NCI-H524 (cell line): ENCODE data around the gene MRPL12.
A peak's percentile ranks its signal among the peaks of the same experiment; 100 is the strongest.

Source experiments
- DNase-seq, 2 experiments: peaks; one replicate each; lab custom pipeline; 2025; lab: John Stamatoyannopoulos, UW

The MRPL12 gene

DNA sequence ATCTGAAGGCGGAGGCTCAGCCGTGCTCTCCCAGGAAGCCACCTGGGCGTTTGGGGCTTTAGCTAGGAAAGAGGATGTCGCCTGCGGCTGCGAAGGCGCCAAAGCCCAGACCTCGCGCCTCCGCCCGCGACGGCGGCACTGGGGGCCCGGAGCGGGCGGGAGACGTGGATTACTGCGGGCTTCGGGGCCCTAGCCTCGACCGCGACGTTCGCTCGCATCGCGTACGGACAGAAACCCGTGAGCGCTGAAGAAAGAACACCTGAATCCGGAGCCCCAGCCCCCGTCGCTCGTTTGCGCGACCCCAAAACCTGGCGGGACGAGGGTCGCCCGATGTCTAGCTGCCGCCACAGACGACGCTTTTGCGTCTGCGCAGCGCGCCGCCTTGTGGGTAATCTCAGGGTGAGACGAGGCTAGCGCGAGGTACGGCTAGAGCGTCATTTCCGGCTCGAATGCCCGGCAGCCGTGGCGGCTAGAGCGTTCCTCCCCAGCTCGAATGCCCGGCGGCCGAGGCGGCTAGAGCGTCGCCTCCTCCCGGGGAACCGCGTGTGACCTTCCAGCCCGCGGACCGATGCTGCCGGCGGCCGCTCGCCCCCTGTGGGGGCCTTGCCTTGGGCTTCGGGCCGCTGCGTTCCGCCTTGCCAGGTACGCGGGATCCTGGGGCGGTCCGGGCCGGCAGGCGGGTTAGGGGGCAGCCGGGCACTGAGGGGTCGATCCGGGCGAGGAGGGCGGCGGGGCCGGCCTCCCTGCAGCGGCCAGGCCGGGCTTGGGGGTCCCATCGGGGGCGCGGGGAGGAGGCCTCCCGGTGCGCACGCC is at the start of gene MRPL12:
TSS of gene MRPL12 (plus strand) at position 434 of the 813 bp plus-strand sequence. CDS start at position 569, 135 bp downstream.
- peak; percentile 96 to 99 for DNase-seq

DNA sequence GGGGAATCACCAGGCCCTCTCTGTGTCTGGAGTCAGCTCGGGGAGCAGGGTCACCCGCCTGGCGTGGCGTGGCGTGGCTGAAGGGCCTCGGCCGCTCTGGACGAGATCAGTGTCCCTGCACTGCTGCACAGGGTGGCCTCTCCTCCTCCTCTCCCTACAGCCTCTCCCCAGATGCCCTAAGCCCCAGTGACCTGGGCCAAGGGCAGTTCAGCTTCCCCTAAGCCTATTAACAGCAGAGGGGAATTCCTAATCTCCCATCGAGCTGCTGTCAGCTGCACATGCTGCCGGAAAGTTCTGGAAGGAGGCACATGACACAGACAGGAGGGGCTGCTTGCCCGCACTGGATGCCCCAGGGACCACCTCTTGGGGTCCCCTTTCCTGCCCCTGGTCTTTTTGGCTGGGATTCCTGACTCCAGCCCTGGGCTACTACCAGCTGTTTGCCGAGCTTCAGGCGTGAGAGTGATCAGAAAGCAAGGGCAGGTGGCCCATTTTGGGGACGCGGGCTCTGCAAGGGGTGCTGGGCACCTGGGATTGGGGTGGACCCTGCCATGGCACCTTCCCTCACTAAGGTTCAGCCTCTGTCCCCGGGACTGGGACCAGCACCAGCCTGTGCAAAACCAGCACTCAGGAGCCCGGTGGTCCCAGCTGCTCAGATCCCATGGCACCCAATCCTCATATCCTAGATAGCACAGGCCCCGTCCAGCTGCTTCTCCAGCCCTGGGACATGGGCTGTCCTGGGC is 47.6 kb upstream of the MRPL12 start:
- DNase-seq = peak; percentile 35 to 67

DNA sequence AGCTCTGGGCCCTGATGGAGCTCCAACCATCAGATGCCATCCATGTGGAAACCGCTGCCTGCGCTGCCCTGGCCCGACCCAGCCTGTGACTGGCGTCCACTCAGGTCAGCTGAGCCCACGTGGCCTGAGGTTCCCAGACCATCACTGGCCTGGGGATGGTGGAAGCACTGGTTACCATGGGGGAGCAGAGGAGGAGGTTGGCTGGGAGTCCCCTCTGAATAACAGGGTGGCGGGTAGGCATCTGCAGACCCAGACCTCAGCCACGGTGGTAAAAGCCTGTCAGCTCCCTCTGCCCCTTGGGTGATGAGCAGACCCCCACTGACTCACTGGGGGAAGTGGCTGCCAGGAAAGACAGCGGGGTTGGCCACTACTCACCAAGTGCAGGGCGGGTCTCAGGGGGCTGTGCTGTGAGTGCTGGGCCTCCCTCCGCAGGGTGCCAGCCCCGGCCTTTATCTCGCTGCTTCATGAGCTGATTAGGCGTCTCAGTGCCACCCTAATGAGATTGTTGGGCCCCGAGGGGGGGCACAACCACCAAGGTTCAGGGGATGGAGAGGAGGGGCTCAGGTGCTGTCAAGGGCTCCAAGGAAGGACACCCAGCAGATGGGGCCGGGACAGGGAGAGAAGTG is 46.9 kb upstream of the MRPL12 start, which contains the start of gene PDE6G:
TSS of gene PDE6G (minus strand) at position 425 of the 626 bp plus-strand sequence. CDS start 3,237 bp downstream, outside the sequence.
- peak in 1 of 2 experiments; percentile 38 for DNase-seq

DNA sequence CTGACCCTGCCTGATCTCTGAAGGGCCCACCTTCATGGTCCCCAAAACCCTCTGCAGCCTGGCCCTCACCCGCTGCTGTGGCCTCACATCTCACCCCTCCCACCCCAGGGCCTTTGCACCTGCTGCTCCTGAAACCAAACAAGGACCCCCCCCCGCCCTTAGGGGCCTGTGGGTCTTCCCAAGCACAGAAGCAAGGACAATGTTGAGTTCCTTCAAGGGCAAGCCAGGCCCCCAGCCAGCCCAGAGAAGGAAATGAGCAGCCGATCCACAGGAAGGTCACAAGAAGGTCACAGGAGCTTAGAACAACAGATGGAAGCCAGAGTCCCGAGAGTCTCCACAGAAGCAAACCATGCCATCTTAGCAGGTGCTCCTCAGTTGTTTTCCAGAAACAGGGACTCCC is 46.3 kb upstream of the MRPL12 start:
- peak; percentile 22 to 69 for DNase-seq

DNA sequence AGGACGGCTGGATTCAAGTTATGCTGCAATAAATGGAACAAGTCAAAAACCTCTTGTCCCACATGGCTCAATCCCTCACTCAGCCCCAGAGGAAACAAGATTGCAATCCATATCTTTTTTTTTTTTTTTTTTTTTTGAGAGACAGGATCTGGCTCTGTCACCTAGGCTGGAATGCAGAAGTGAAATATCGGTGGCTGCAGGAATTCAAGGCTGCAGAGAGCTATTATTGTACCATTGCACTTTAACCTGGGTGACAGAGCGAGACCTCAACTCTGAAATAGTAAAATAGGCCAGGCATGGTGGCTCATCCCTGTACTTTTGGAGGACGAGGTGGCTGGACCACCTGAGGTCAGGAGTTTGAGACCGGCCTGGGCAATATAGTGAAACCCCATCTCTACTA is 44.1 kb upstream of the MRPL12 start:
- no peak for DNase-seq

DNA sequence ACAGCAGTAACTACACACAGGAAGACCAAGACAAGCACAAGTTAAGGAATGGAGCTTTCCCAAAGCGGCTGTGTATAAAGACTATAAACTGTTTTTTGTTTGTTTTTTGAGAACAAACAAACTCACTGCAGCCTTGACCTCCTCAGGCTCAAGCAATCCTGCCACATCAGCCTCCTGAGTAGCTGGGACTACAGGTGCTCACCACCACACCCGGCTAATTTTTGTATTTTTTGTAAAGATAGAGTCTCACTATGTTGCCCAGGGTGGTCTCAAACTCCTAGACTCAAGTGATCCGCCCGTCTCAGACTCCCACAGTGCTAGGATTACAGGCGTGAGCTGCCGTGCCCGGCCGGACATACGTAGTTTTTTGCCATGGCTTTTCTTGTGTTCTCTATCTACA is 42.7 kb upstream of the MRPL12 start:
- no peak for DNase-seq

DNA sequence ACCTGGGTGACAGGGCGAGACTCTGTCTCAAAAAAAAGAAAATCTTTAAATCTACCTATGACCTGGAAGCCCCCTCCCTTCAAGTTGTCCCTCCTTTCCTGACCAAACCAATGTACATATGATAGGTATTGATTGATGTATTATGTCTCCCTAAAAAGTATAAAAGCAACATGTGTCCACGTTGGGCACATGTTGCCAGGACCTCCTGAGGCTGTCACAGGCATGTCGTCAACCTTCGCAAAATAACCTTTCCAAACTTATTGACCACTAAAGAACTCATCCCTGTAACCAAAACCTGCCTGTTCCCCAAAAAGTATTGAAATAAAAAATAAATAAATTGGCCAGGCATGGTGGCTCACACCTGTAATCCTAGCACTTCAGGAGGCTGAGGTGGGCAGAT is 41.2 kb upstream of the MRPL12 start:
- no peak for DNase-seq

DNA sequence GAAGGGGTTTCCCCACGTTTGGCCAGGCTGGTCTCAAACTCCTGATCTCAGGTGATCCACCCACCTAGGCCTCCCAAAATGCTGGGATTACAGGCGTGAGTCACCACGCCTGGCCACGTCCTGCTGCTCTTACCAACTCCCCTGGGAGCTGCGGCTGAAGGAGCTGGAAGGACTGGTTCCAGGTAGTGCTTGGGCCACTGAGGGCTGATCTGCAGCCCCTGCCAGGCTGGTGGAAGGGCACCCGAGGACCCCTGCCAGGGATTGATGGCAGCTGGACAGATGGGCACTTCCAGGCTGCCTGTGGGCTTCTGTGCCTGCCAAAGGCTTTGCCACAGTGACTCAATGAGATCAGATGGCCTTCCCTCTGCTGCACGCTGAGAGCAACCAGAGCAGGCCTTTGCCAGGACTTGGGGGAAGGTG is 39.1 kb upstream of the MRPL12 start:
- no peak for DNase-seq

DNA sequence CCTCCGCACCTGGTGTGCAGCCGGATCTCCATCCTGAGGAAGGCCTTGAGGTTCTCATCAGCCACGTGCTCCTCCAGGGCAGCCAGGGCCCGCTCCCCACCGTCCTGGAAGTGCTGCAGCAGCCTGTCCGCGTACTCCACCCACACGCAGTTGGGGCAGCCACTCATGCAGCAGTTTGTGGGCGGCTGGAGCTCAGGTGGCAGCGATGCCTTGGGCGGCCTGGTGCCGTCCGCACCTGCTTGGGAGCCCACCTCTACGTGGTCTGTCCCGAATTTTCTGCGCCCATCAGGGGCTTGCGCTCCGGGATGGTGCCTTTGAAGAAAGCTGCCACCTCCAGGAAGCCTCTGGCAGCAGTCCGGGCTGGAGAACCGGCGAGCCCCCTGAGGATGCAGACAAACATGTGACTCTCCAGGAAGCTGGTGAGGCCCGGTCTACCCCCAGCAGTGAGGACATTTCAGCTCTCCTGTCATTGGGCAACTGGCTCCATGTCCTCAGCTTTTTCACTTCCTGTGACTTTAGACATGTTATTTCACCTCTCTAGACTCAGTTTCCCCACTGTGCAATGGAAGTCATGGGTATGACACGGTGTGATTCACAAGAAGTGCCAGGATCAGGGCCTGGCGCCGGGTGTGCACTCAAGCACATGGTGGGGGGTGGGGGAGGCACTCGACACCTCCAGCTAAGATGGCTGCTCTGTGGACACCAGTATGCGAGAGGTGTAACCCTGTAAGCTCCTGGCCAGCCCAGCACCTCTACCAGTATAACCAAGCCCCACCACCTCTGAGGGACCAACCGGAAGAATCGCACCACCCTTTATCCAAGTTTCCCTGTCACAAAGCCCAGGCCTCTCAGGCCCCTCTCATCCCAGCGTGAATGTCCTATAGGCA is 37.7 kb upstream of the MRPL12 start:
- DNase-seq = peak; percentile 47 to 50

DNA sequence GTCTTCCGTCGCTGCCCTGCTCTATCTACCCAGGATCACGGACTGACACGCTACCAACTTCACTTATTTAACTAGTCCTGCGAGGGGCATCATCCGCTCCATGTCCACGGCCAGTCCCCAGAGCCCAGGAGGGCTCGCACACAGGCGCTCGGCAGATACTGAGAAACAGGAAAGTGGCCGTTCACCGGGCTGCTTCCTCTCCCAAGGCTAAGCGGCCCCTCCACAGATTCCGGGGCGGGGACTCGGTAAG is 37.1 kb upstream of the MRPL12 start:
- peak; percentile 50 to 64 for DNase-seq

DNA sequence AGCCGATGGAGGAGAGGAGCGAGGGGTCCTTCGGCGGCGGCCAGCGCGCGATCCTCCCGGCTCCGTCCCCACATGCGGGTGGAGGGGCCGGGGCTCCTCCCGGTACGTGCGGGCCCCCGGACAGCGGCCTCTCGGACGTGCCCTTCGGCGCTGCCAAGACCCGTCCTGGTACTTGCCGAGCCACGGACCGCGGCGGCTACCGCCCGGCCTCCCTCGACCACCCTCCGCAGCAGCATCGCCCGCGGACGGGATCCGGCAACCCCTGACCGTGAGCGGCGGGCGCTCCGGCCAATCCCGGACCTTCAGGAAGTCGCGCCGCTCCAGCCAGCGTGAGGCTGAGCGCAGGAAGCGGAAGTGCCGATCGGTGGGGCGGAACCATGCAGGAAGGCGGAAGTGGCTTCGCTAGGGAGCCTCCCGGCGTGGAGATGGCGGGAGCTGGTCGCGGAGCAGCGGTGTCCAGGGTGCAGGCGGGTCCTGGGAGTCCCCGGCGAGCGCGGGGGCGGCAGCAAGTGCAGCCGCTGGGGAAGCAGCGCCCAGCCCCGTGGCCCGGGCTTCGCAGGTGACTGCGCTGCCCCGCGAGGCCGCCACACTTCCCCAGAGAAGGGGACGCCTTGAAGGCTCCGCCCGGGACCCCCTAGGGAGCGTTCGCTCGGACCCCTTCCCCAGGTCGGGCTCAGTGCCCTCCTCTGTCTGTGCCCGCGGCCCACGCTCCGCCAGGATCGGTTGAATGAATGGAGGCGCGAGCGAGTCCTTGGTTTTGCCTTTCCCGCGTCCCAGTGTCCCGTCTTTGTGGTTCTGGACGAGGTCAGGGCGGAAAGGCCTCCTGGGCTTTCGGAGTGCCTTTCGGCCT is 36.6 kb upstream of the MRPL12 start, which contains the start of the genes CCDC137 and OXLD1:
TSS of gene CCDC137 (plus strand) at position 396 of the 850 bp plus-strand sequence. CDS start at position 426, 30 bp downstream.
TSS of gene OXLD1 (minus strand) at position 264 of the 850 bp plus-strand sequence. CDS start at position 236, 28 bp downstream.
- DNase-seq = peak; percentile 96 to 99

DNA sequence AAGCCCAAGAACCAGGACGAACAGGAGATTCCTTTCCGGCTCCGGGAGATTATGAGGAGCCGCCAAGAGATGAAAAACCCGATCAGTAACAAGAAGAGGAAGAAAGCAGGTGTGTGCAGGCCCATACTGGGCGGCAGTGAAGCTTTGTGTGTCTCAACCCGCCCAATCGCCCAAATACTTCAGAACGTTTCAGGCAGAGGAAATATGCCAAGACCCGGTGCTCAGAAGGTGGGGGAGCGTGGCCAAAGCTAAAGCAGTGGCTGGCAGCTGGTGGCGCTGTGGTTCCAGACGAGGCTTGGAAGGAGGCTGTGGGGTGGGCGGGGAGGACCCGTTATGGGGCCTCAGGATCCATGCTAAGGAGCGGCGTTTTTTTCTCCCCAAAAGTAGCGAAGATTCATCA is 35.4 kb upstream of the MRPL12 start:
- DNase-seq = no peak

DNA sequence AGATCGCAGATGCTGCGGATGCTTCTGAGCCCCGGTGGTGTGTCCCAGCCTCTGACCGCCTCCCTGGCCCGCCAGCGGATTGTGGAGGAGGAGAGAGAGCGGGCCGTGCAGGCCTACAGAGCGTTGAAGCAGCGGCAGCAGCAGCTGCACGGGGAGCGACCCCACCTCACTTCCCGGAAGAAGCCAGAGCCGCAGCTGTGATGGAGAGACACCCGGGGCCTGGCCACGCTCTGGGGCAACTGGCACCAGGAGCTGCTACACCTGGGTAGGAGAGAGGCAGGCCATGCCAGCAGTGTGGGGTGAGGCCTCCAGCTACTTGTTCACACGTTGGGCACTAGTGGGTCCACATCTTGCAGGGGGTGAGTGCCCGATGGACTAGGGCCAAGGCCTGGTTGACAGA is 30.7 kb upstream of the MRPL12 start:
- no peak for DNase-seq

DNA sequence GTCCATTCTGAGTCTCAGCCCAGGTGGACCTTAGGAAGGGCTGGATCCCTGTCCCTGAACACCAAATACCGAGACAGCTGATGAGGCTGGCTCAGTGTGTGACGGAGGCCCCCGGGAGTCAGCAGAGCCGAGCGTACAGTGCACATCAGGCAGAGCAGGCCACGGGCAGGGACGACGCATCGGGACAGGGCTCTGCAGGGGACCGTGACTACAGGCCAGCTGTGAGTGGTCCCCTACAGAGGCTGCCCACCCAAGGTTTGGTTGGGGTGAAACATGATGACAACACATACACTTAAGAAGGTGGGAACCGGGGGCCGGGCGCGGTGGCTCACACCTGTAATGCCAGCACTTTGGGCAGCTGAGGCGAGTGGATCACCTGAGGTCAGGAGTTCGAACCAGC is 30.2 kb upstream of the MRPL12 start:
- no peak for DNase-seq

DNA sequence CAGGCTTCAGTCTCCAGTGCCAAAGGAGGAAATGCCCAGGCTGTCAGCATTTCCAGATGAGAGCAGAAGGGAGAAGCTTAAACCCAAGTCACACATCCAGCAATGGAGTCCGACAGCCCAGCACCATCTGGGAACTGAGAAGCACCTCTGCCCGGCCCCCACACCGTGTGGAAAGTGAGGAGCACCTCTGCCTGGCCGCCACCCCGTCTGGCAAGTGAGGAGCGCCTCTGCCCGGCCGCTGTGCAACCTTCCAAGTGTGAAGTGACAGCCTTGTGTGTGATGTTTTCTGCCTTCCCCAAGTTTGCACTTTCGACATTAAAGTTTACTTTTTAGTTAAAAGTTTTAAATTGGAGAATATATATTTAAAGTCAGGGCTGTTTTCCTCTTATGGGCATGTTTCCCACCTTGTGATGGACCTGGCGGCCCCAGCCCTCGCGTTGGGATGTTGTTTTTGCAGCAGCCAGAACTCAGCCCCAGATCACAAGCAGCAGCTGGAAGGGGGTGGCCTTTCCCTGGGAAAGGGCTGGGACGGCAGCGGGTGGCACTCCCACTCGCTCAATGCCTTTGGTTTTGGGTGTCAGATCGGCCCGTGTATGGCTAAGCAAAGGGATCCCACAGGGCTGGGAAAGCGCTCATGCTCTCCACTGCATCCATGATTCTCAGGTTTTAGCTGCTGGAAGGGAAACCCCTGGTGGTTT is 29.5 kb upstream of the MRPL12 start:
- DNase-seq = no peak

DNA sequence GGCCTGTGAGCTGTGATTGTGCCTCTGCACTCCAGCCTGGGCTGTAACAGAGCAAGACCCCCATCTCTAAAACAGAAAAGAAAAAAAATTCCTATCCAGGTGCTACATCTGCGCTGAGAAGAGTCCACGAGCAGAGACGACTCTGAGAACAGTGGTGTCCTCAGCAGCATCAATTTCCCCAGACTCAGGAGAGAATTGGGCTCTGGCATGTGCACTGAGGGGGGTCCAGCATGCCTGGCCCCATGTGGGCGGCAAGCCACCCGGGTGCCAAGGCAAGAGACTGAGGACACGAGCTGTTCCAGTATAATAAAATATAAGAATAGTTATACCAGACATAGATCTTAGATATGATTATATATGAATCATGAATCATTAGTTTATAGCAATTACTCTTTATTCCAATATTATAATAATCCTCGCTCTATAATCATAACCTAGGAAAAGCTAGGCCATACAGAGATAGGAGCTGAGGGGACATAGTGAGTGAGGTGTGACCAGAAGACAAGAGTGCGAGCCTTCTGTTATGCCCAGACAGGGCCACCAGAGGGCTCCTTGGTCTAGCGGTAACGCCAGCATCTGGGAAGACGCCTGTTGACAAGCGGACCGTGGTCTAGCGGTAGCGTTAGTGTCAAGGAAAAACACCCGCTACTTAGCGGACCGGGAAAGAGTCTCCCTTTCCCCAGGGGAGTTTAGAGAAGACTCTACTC is 27.5 kb upstream of the MRPL12 start:
- DNase-seq = peak in 1 of 2 experiments; percentile 62

DNA sequence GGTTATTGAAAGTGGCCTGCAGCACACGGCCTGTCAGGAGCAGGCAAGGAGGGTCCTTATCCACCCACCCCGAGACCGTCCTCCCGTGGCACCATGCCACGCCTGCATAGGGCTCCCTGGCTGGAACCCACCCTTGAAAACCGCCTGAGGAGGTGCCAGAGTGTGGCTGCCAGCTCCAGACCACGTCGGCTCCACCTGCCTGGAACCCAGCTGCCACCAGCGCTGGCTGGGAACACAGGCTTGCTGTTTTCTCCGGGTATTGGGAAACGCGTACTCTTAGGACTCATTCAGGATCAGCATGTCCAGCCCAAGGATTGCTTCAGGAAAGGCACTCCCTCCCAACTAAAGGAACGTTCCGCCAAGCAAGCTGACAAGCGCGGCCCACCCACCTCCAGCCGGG is 26.3 kb upstream of the MRPL12 start:
- no peak for DNase-seq

DNA sequence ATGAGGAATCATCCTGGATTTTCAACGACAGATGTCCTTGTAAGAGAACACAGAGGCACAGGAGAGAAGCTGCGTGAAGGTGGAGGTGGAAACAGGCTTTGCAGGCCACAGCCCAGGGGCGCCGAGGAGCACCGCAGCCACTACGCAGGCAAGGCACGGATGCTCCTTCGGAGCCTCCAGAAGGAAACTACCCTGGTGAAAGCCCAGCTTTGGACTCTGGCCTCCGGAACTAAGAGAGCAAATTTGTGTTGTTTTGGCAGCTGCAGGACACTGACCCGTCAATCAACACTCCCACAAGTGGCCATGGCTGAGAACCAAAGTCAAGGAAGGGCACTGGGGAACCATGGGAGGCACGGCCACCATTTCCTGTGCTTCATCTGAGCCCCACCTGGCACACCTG is 23.0 kb upstream of the MRPL12 start:
- no peak for DNase-seq

DNA sequence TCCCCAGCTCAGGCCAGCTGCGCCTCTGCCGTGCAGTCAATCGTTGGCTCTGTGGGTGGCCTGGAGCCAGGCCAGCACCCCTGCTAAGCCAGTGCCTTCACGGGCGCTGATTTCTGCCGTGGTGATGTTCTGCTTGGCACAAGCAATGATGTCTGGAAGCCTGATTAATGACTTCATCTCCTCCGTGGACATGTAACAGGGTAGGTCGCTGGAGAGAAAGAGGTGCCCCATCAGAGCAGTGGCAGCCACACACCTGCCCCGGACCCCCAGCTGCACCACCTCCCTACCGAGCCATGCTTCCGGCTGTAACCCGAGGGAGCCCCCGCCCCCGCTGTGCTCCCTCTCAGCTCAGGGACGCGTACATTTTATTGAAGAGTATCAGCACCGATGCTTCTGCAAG is 21.5 kb upstream of the MRPL12 start:
- no peak for DNase-seq
